IMR-90 (cell line): ENCODE results near the gene EDARADD. TPM values are rescaled to one million over a fixed set of nuclear protein-coding genes. Genes with fewer than 3 reads are reported as not detected.

Source experiments
- ATAC-seq: fragments of 200-7000 bp; cut with Tn5 transposase; 2 replicates; pipeline ENCODE4 v1.9.1; 2020; ENCODE audit warnings: low read depth, mild to moderate bottlenecking, moderate library complexity
- BruUV-seq: library from RNA; stranded (reverse); fragments of 400-500 nt; replicated peaks from 2 replicates; lab custom pipeline; 2021; lab: Mats Ljungman, UMichigan
- CTCF ChIA-PET: fragments of 300-600 bp; formaldehyde crosslinking; extraction: SDS; loops from one replicate; lab custom pipeline; 2021; ENCODE audit warnings: antibody characterized with exemption; lab: Yijun Ruan, JAX
- POLR2A ChIA-PET: fragments of 300-600 bp; sonication (Branson Sonifier 250); formaldehyde crosslinking; loops from one replicate; lab custom pipeline; 2022; ENCODE audit warnings: antibody characterized with exemption; ENCODE audit not compliant: unreplicated experiment; lab: Charles Lee
- DNase-seq: peaks from one replicate; pipeline ENCODE4 v3.0.0; 2013
- H2AFZ ChIP-seq: replicated peaks from 2 replicates; pipeline ENCODE3; 2013; ENCODE audit warnings: low read length, mild to moderate bottlenecking; ENCODE audit not compliant: poor library complexity
- H2AK5ac ChIP-seq: 2 replicates; pipeline ENCODE4 v1.6.1; 2013; ENCODE audit warnings: low read depth, low read length, inconsistent platforms
- H2AK9ac ChIP-seq: replicated peaks from 2 replicates; pipeline ENCODE3; 2013; ENCODE audit warnings: mild to moderate bottlenecking, low read depth, low read length, moderate library complexity; ENCODE audit not compliant: poor library complexity
- H2BK120ac ChIP-seq: 2 replicates; pipeline ENCODE4 v1.6.1; 2013; ENCODE audit warnings: low read depth, low read length, inconsistent platforms
- H2BK15ac ChIP-seq: 3 replicates; pipeline ENCODE4 v1.6.1; 2013; ENCODE audit warnings: low read depth, low read length, inconsistent platforms
- H2BK20ac ChIP-seq: 2 replicates; pipeline ENCODE4 v1.6.1; 2013; ENCODE audit warnings: low read depth, mild to moderate bottlenecking, inconsistent platforms, low read length, moderate library complexity
- H2BK5ac ChIP-seq: 2 replicates; pipeline ENCODE4 v1.6.1; 2013; ENCODE audit warnings: mild to moderate bottlenecking, low read depth, low read length, inconsistent platforms; ENCODE audit not compliant: poor library complexity, severe bottlenecking
- H3K14ac ChIP-seq: replicated peaks from 2 replicates; pipeline ENCODE4 v1.6.1; 2013; ENCODE audit warnings: low read depth, low read length, inconsistent platforms
- H3K18ac ChIP-seq: 2 replicates; pipeline ENCODE4 v1.6.1; 2013; ENCODE audit warnings: low read depth, low read length, control low read depth
- H3K23ac ChIP-seq: 2 replicates; pipeline ENCODE4 v1.6.1; 2013; ENCODE audit warnings: low read depth, low read length, inconsistent platforms
- H3K27ac ChIP-seq: 2 replicates; pipeline ENCODE4 v1.5.1; 2013; ENCODE audit warnings: mild to moderate bottlenecking, control low read depth, low read length; ENCODE audit not compliant: insufficient read depth
- H3K27me3 ChIP-seq: 2 replicates; pipeline ENCODE4 v1.6.1; 2013; ENCODE audit warnings: low read length; ENCODE audit not compliant: control insufficient read depth, insufficient read depth
- H3K36me3 ChIP-seq: 2 replicates; pipeline ENCODE4 v1.6.1; 2013; ENCODE audit warnings: low read length, mixed read lengths; ENCODE audit not compliant: control insufficient read depth, insufficient read depth
- H3K4ac ChIP-seq: 2 replicates; pipeline ENCODE4 v1.6.1; 2013; ENCODE audit warnings: low read depth, low read length, inconsistent platforms
- H3K4me1 ChIP-seq: 2 replicates; pipeline ENCODE4 v1.6.1; 2013; ENCODE audit warnings: low read length, mixed read lengths; ENCODE audit not compliant: control insufficient read depth, insufficient read depth
- H3K4me2 ChIP-seq: 2 replicates; pipeline ENCODE4 v1.6.1; 2013; ENCODE audit warnings: low read depth, mild to moderate bottlenecking, control low read depth, low read length, moderate library complexity
- H3K4me3 ChIP-seq: 2 replicates; pipeline ENCODE4 v1.5.1; 2013; ENCODE audit warnings: low read depth, mild to moderate bottlenecking, control low read depth, low read length, moderate library complexity; ENCODE audit not compliant: insufficient read depth
- H3K56ac ChIP-seq: 2 replicates; pipeline ENCODE4 v1.6.1; 2013; ENCODE audit warnings: low read length, inconsistent platforms; ENCODE audit not compliant: insufficient read depth; ENCODE audit errors: extremely low read depth
- H3K79me1 ChIP-seq, 2 experiments: 2 replicates each; pipeline ENCODE4 v1.6.1; 2013; ENCODE audit warnings: low read length in 2 of 2, inconsistent platforms in 1 of 2, low read depth in 1 of 2
- H3K9ac ChIP-seq: 2 replicates; pipeline ENCODE4 v1.6.1; 2013; ENCODE audit warnings: low read depth, low read length, control low read depth
- H3K9me1 ChIP-seq: 2 replicates; pipeline ENCODE4 v1.6.1; 2013; ENCODE audit warnings: low read length, inconsistent platforms; ENCODE audit not compliant: insufficient read depth
- H3K9me3 ChIP-seq: 2 replicates; pipeline ENCODE4 v1.6.1; 2013; ENCODE audit warnings: low read length; ENCODE audit not compliant: control insufficient read depth, insufficient read depth
- H4K20me1 ChIP-seq: 2 replicates; pipeline ENCODE4 v1.6.1; 2013; ENCODE audit warnings: low read length, inconsistent platforms; ENCODE audit not compliant: insufficient read depth
- H4K5ac ChIP-seq: 2 replicates; pipeline ENCODE4 v1.6.1; 2013; ENCODE audit warnings: mild to moderate bottlenecking, low read depth, low read length, control low read depth
- H4K8ac ChIP-seq, 2 experiments: 2 replicates each; pipeline ENCODE4 v1.6.1; 2013; ENCODE audit warnings: low read depth in 2 of 2, low read length in 2 of 2, control low read depth in 1 of 2, inconsistent platforms in 1 of 2
- H4K91ac ChIP-seq: 2 replicates; pipeline ENCODE4 v1.6.1; 2013; ENCODE audit warnings: low read depth, low read length, inconsistent platforms; ENCODE audit not compliant: insufficient read depth
- CEBPB ChIP-seq: IDR thresholded peaks from 2 replicates; pipeline ENCODE4 v1.6.1; 2012; ENCODE audit warnings: low read depth, low read length, improper control_type of control experiment
- CHD1 ChIP-seq: IDR thresholded peaks from 2 replicates; pipeline ENCODE4 v1.6.1; 2012; ENCODE audit warnings: low read depth, low read length, improper control_type of control experiment
- FOS ChIP-seq: fragments of 150-350 bp; IDR thresholded peaks from 2 replicates; pipeline ENCODE4 v1.6.1; 2016; ENCODE audit warnings: low read depth, low read length
- MAFK ChIP-seq: IDR thresholded peaks from 2 replicates; pipeline ENCODE4 v1.6.1; 2012; ENCODE audit warnings: low read depth, low read length, improper control_type of control experiment
- MXI1 ChIP-seq: IDR thresholded peaks from 2 replicates; pipeline ENCODE4 v1.6.1; 2012; ENCODE audit warnings: low read depth, mild to moderate bottlenecking, low read length, moderate library complexity, borderline replicate concordance
- RCOR1 ChIP-seq: IDR thresholded peaks from 2 replicates; pipeline ENCODE4 v1.6.1; 2012; ENCODE audit warnings: mild to moderate bottlenecking, low read length, improper control_type of control experiment; ENCODE audit not compliant: insufficient replicate concordance
- WGBS, 2 experiments: methylation state at CpG; one replicate each; pipeline versions ENCODE4 v1.1.5 to v1.1.7; 2013; ENCODE audit warnings: missing lambda C conversion rate in 2 of 2; ENCODE audit not compliant: insufficient read length in 1 of 2; ENCODE audit errors: extremely low coverage in 2 of 2; 5-methylcytosine and 5-hydroxymethylcytosine counted together
- dilution Hi-C: fragments of 300-500 bp; cut with HindIII; formaldehyde crosslinking; loops from one replicate; pipeline ENCODE4 v1.14.3; 2018; ENCODE audit warnings: low sequenced_read_pairs; ENCODE audit not compliant: unreplicated experiment
- in situ Hi-C: fragments of 300-500 bp; cut with MboI; formaldehyde crosslinking; loops from 3 replicates; pipeline ENCODE4 v1.14.3; 2019; ENCODE audit warnings: low sequenced_read_pairs, inconsistent platforms, mixed read lengths
- intact Hi-C: fragments of 100-400 bp; cut with micrococcal nuclease; formaldehyde crosslinking; loops from 2 replicates; pipeline ENCODE4 v1.10.0; 2022
- polyA plus RNA-seq, 3 experiments: library from polyadenylated mRNA; depleted of rRNA; stranded (reverse); fragments of >200 nt; gene quantifications; 2 replicates each; pipeline ENCODE4 v1.2.3, GENCODE V29; 2012; ENCODE audit warnings: low replicate concordance in 1 of 3
- total RNA-seq: library from RNA; depleted of rRNA; stranded (reverse); fragments of >200 nt; gene quantifications from 2 replicates; pipeline ENCODE4 v1.2.3, GENCODE V29; 2012
- TF ChIP-seq, protein P1 (sequence below): fragments of 150-350 bp; IDR thresholded peaks from 2 replicates; pipeline ENCODE4 v1.6.1; 2017; ENCODE audit warnings: mild to moderate bottlenecking, antibody characterized with exemption, low read length, low read depth
- TF ChIP-seq, protein P2 (sequence below): conservative IDR thresholded peaks from 2 replicates; pipeline ENCODE4 v1.5.1; 2012; ENCODE audit warnings: mild to moderate bottlenecking, low read depth, low read length, improper control_type of control experiment
- TF ChIP-seq, protein P3 (sequence below): fragments of 150-350 bp; IDR thresholded peaks from 2 replicates; pipeline ENCODE4 v1.6.1; 2016; ENCODE audit warnings: low read depth, mild to moderate bottlenecking, low read length, moderate library complexity, borderline replicate concordance

Gene EDARADD
- total and polyA plus RNA-seq, 2 of the 4 experiments (the other 2 are of a cell fraction) = not detected

DNA sequence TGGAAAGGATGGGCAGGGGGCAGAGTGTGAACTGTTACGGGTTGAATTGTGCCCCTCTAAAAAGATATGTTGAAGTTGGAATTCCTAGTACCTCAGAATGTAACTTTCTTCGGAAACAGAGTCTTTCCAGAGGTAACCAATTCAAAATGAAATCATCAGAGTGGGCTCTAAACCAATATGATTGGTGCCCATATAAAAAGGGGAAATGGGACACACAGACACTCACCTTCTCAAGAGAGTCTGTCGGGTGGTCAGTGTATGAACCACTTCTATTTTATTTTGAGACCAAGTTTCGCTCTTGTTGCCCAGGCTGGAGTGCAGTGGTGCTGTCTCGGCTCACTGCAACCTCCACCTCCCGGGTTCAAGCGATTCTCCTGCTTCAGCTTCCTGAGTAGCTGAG, 7.6 kb downstream of the EDARADD start:
- WGBS, 2 experiments = 59% methylated on average over 2 of the region's 7 CpGs; no CpG with 5 or more reads in 1 of the 2 experiments
- Histone ChIP-seq H2BK15ac (no peak overlapping the region), H2AK9ac (no peak overlapping the region), H3K4me1 (no peaks in the 10 kb centered on the region), H4K91ac (no peak overlapping the region), H3K14ac (no peak overlapping the region), H3K36me3 (no peaks in the 10 kb centered on the region), H3K23ac (no peak overlapping the region), H3K4me3 (no peak overlapping the region), H3K4me2 (no peak overlapping the region), H2BK20ac (no peak overlapping the region), H4K8ac (no peak overlapping the region), H3K9me1 (no peaks in the 10 kb centered on the region), H3K27ac (no peak overlapping the region), H2AK5ac (no peak overlapping the region), H3K56ac (no peak overlapping the region), H3K4ac (no peak overlapping the region), H3K79me1 (no peaks in the 10 kb centered on the region), H3K9me3 (no peaks in the 10 kb centered on the region), H2BK120ac (no peak overlapping the region), H3K18ac (no peak overlapping the region), H4K5ac (no peak overlapping the region), H4K20me1 (no peaks in the 10 kb centered on the region), H2AFZ (no peak overlapping the region), H3K27me3 (peaks cover 4% of the 10 kb centered on the region; the same call in 1 of the 2 replicates), H2BK5ac (no peak overlapping the region), H3K9ac (no peak overlapping the region)
- ChIA-PET POLR2A (no interaction called here), CTCF (interaction anchor here (0.6 kb wide), 1 partner anchor 163 kb away, joined by 5 read pairs; no protein-coding TSS in a partner anchor)
- ATAC-seq = no peak
- intact Hi-C loops (no loop called here), dilution Hi-C loops (no loop called here), in situ Hi-C loops (no loop called here)
- no peak for DNase-seq
- no TSS peak for BruUV-seq
- TF ChIP-seq CHD1 (no peak), FOS (no peak), MXI1 (no peak), MAFK (no peak), RCOR1 (no peak), CEBPB (no peak)
- TF ChIP-seq, protein P1, sequence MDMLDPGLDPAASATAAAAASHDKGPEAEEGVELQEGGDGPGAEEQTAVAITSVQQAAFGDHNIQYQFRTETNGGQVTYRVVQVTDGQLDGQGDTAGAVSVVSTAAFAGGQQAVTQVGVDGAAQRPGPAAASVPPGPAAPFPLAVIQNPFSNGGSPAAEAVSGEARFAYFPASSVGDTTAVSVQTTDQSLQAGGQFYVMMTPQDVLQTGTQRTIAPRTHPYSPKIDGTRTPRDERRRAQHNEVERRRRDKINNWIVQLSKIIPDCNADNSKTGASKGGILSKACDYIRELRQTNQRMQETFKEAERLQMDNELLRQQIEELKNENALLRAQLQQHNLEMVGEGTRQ = no peak
- TF ChIP-seq, protein P2, sequence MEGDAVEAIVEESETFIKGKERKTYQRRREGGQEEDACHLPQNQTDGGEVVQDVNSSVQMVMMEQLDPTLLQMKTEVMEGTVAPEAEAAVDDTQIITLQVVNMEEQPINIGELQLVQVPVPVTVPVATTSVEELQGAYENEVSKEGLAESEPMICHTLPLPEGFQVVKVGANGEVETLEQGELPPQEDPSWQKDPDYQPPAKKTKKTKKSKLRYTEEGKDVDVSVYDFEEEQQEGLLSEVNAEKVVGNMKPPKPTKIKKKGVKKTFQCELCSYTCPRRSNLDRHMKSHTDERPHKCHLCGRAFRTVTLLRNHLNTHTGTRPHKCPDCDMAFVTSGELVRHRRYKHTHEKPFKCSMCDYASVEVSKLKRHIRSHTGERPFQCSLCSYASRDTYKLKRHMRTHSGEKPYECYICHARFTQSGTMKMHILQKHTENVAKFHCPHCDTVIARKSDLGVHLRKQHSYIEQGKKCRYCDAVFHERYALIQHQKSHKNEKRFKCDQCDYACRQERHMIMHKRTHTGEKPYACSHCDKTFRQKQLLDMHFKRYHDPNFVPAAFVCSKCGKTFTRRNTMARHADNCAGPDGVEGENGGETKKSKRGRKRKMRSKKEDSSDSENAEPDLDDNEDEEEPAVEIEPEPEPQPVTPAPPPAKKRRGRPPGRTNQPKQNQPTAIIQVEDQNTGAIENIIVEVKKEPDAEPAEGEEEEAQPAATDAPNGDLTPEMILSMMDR = no peak
- TF ChIP-seq, protein P3, sequence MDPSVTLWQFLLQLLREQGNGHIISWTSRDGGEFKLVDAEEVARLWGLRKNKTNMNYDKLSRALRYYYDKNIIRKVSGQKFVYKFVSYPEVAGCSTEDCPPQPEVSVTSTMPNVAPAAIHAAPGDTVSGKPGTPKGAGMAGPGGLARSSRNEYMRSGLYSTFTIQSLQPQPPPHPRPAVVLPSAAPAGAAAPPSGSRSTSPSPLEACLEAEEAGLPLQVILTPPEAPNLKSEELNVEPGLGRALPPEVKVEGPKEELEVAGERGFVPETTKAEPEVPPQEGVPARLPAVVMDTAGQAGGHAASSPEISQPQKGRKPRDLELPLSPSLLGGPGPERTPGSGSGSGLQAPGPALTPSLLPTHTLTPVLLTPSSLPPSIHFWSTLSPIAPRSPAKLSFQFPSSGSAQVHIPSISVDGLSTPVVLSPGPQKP = no peak
